ENCODE data around the gene OXT.

DNA sequence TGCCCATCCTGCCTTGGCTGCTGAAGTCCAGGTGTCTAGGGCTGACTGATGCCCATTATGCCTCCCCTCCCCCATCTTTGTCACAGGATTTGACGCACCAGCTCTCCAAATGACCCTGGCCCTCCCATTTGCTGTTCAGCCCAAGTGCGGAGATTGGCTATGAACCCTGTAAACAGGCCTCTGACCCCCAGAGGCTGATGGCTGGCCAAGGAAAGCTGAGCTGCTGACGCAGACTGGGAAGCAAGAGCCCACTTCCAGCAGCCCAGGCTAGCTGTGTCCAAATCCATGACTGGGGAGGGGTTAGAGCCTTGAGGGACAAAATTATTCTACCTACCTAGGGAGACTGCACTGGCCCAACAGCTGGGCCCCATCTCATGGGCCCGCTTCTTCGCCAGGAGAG lies 28.8 kb upstream of the OXT start:
- TF ChIP-seq ZNF324 (tag by site-specific recombination; IDR thresholded peaks at IDR 0.05) (no peak), ZNF140 (tag by site-specific recombination; IDR thresholded peaks at IDR 0.05) (no peak), ZNF610 (tag by site-specific recombination; IDR thresholded peaks at IDR 0.05; ENCODE audit: borderline replicate concordance) (no peak), ZSCAN18 (tag by site-specific recombination; IDR thresholded peaks at IDR 0.05) (no peak)
- TF ChIP-seq, protein P1, sequence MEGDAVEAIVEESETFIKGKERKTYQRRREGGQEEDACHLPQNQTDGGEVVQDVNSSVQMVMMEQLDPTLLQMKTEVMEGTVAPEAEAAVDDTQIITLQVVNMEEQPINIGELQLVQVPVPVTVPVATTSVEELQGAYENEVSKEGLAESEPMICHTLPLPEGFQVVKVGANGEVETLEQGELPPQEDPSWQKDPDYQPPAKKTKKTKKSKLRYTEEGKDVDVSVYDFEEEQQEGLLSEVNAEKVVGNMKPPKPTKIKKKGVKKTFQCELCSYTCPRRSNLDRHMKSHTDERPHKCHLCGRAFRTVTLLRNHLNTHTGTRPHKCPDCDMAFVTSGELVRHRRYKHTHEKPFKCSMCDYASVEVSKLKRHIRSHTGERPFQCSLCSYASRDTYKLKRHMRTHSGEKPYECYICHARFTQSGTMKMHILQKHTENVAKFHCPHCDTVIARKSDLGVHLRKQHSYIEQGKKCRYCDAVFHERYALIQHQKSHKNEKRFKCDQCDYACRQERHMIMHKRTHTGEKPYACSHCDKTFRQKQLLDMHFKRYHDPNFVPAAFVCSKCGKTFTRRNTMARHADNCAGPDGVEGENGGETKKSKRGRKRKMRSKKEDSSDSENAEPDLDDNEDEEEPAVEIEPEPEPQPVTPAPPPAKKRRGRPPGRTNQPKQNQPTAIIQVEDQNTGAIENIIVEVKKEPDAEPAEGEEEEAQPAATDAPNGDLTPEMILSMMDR (tag by site-specific recombination; IDR thresholded peaks at IDR 0.05), result no peak
- TF ChIP-seq, protein P2, sequence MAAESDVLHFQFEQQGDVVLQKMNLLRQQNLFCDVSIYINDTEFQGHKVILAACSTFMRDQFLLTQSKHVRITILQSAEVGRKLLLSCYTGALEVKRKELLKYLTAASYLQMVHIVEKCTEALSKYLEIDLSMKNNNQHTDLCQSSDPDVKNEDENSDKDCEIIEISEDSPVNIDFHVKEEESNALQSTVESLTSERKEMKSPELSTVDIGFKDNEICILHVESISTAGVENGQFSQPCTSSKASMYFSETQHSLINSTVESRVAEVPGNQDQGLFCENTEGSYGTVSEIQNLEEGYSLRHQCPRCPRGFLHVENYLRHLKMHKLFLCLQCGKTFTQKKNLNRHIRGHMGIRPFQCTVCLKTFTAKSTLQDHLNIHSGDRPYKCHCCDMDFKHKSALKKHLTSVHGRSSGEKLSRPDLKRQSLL (tag by site-specific recombination; IDR thresholded peaks at IDR 0.05), result no peak
